IMR-90 (cell line): ENCODE results near the gene TMEM269. TPM values are rescaled to one million over a fixed set of nuclear protein-coding genes. Genes with fewer than 3 reads are reported as not detected.

Source experiments
- ATAC-seq: fragments of 200-7000 bp; cut with Tn5 transposase; 2 replicates; pipeline ENCODE4 v1.9.1; 2020; ENCODE audit warnings: low read depth, mild to moderate bottlenecking, moderate library complexity
- BruUV-seq: library from RNA; stranded (reverse); fragments of 400-500 nt; replicated peaks from 2 replicates; lab custom pipeline; 2021; lab: Mats Ljungman, UMichigan
- CTCF ChIA-PET: fragments of 300-600 bp; formaldehyde crosslinking; extraction: SDS; loops from one replicate; lab custom pipeline; 2021; ENCODE audit warnings: antibody characterized with exemption; lab: Yijun Ruan, JAX
- POLR2A ChIA-PET: fragments of 300-600 bp; sonication (Branson Sonifier 250); formaldehyde crosslinking; loops from one replicate; lab custom pipeline; 2022; ENCODE audit warnings: antibody characterized with exemption; ENCODE audit not compliant: unreplicated experiment; lab: Charles Lee
- DNase-seq: peaks from one replicate; pipeline ENCODE4 v3.0.0; 2013
- H2AFZ ChIP-seq: replicated peaks from 2 replicates; pipeline ENCODE3; 2013; ENCODE audit warnings: low read length, mild to moderate bottlenecking; ENCODE audit not compliant: poor library complexity
- H2AK5ac ChIP-seq: 2 replicates; pipeline ENCODE4 v1.6.1; 2013; ENCODE audit warnings: low read depth, low read length, inconsistent platforms
- H2AK9ac ChIP-seq: replicated peaks from 2 replicates; pipeline ENCODE3; 2013; ENCODE audit warnings: mild to moderate bottlenecking, low read depth, low read length, moderate library complexity; ENCODE audit not compliant: poor library complexity
- H2BK120ac ChIP-seq: 2 replicates; pipeline ENCODE4 v1.6.1; 2013; ENCODE audit warnings: low read depth, low read length, inconsistent platforms
- H2BK15ac ChIP-seq: 3 replicates; pipeline ENCODE4 v1.6.1; 2013; ENCODE audit warnings: low read depth, low read length, inconsistent platforms
- H2BK20ac ChIP-seq: 2 replicates; pipeline ENCODE4 v1.6.1; 2013; ENCODE audit warnings: low read depth, mild to moderate bottlenecking, inconsistent platforms, low read length, moderate library complexity
- H2BK5ac ChIP-seq: 2 replicates; pipeline ENCODE4 v1.6.1; 2013; ENCODE audit warnings: mild to moderate bottlenecking, low read depth, low read length, inconsistent platforms; ENCODE audit not compliant: poor library complexity, severe bottlenecking
- H3K14ac ChIP-seq: replicated peaks from 2 replicates; pipeline ENCODE4 v1.6.1; 2013; ENCODE audit warnings: low read depth, low read length, inconsistent platforms
- H3K18ac ChIP-seq: 2 replicates; pipeline ENCODE4 v1.6.1; 2013; ENCODE audit warnings: low read depth, low read length, control low read depth
- H3K23ac ChIP-seq: 2 replicates; pipeline ENCODE4 v1.6.1; 2013; ENCODE audit warnings: low read depth, low read length, inconsistent platforms
- H3K27ac ChIP-seq: 2 replicates; pipeline ENCODE4 v1.5.1; 2013; ENCODE audit warnings: mild to moderate bottlenecking, control low read depth, low read length; ENCODE audit not compliant: insufficient read depth
- H3K27me3 ChIP-seq: 2 replicates; pipeline ENCODE4 v1.6.1; 2013; ENCODE audit warnings: low read length; ENCODE audit not compliant: control insufficient read depth, insufficient read depth
- H3K36me3 ChIP-seq: 2 replicates; pipeline ENCODE4 v1.6.1; 2013; ENCODE audit warnings: low read length, mixed read lengths; ENCODE audit not compliant: control insufficient read depth, insufficient read depth
- H3K4ac ChIP-seq: 2 replicates; pipeline ENCODE4 v1.6.1; 2013; ENCODE audit warnings: low read depth, low read length, inconsistent platforms
- H3K4me1 ChIP-seq: 2 replicates; pipeline ENCODE4 v1.6.1; 2013; ENCODE audit warnings: low read length, mixed read lengths; ENCODE audit not compliant: control insufficient read depth, insufficient read depth
- H3K4me2 ChIP-seq: 2 replicates; pipeline ENCODE4 v1.6.1; 2013; ENCODE audit warnings: low read depth, mild to moderate bottlenecking, control low read depth, low read length, moderate library complexity
- H3K4me3 ChIP-seq: 2 replicates; pipeline ENCODE4 v1.5.1; 2013; ENCODE audit warnings: low read depth, mild to moderate bottlenecking, control low read depth, low read length, moderate library complexity; ENCODE audit not compliant: insufficient read depth
- H3K56ac ChIP-seq: 2 replicates; pipeline ENCODE4 v1.6.1; 2013; ENCODE audit warnings: low read length, inconsistent platforms; ENCODE audit not compliant: insufficient read depth; ENCODE audit errors: extremely low read depth
- H3K79me1 ChIP-seq, 2 experiments: 2 replicates each; pipeline ENCODE4 v1.6.1; 2013; ENCODE audit warnings: low read length in 2 of 2, inconsistent platforms in 1 of 2, low read depth in 1 of 2
- H3K9ac ChIP-seq: 2 replicates; pipeline ENCODE4 v1.6.1; 2013; ENCODE audit warnings: low read depth, low read length, control low read depth
- H3K9me1 ChIP-seq: 2 replicates; pipeline ENCODE4 v1.6.1; 2013; ENCODE audit warnings: low read length, inconsistent platforms; ENCODE audit not compliant: insufficient read depth
- H3K9me3 ChIP-seq: 2 replicates; pipeline ENCODE4 v1.6.1; 2013; ENCODE audit warnings: low read length; ENCODE audit not compliant: control insufficient read depth, insufficient read depth
- H4K20me1 ChIP-seq: 2 replicates; pipeline ENCODE4 v1.6.1; 2013; ENCODE audit warnings: low read length, inconsistent platforms; ENCODE audit not compliant: insufficient read depth
- H4K5ac ChIP-seq: 2 replicates; pipeline ENCODE4 v1.6.1; 2013; ENCODE audit warnings: mild to moderate bottlenecking, low read depth, low read length, control low read depth
- H4K8ac ChIP-seq, 2 experiments: 2 replicates each; pipeline ENCODE4 v1.6.1; 2013; ENCODE audit warnings: low read depth in 2 of 2, low read length in 2 of 2, control low read depth in 1 of 2, inconsistent platforms in 1 of 2
- H4K91ac ChIP-seq: 2 replicates; pipeline ENCODE4 v1.6.1; 2013; ENCODE audit warnings: low read depth, low read length, inconsistent platforms; ENCODE audit not compliant: insufficient read depth
- FOS ChIP-seq: fragments of 150-350 bp; IDR thresholded peaks from 2 replicates; pipeline ENCODE4 v1.6.1; 2016; ENCODE audit warnings: low read depth, low read length
- RCOR1 ChIP-seq: IDR thresholded peaks from 2 replicates; pipeline ENCODE4 v1.6.1; 2012; ENCODE audit warnings: mild to moderate bottlenecking, low read length, improper control_type of control experiment; ENCODE audit not compliant: insufficient replicate concordance
- SMC3 ChIP-seq: fragments of 150-350 bp; IDR thresholded peaks from 2 replicates; pipeline ENCODE4 v1.6.1; 2016; ENCODE audit warnings: low read depth, mild to moderate bottlenecking, antibody characterized with exemption, low read length, moderate library complexity
- WGBS, 2 experiments: methylation state at CpG; one replicate each; pipeline versions ENCODE4 v1.1.5 to v1.1.7; 2013; ENCODE audit warnings: missing lambda C conversion rate in 2 of 2; ENCODE audit not compliant: insufficient read length in 1 of 2; ENCODE audit errors: extremely low coverage in 2 of 2; 5-methylcytosine and 5-hydroxymethylcytosine counted together
- dilution Hi-C: fragments of 300-500 bp; cut with HindIII; formaldehyde crosslinking; loops from one replicate; pipeline ENCODE4 v1.14.3; 2018; ENCODE audit warnings: low sequenced_read_pairs; ENCODE audit not compliant: unreplicated experiment
- in situ Hi-C: fragments of 300-500 bp; cut with MboI; formaldehyde crosslinking; loops from 3 replicates; pipeline ENCODE4 v1.14.3; 2019; ENCODE audit warnings: low sequenced_read_pairs, inconsistent platforms, mixed read lengths
- intact Hi-C: fragments of 100-400 bp; cut with micrococcal nuclease; formaldehyde crosslinking; loops from 2 replicates; pipeline ENCODE4 v1.10.0; 2022
- polyA plus RNA-seq, 3 experiments: library from polyadenylated mRNA; depleted of rRNA; stranded (reverse); fragments of >200 nt; gene quantifications; 2 replicates each; pipeline ENCODE4 v1.2.3, GENCODE V29; 2012; ENCODE audit warnings: low replicate concordance in 1 of 3
- total RNA-seq: library from RNA; depleted of rRNA; stranded (reverse); fragments of >200 nt; gene quantifications from 2 replicates; pipeline ENCODE4 v1.2.3, GENCODE V29; 2012

TMEM269 gene
- total and polyA plus RNA-seq, 2 of the 4 experiments (the other 2 are of a cell fraction) = not detected

- Histone ChIP-seq H3K4ac (no peak overlapping the region), H3K27me3 (no peaks in the 10 kb centered on the region; the same call in 1 of the 2 replicates), H2BK120ac (no peak overlapping the region), H3K9ac (no peak overlapping the region), H3K9me1 (peaks cover 5% of the 10 kb centered on the region; the same call in 1 of the 2 replicates), H3K56ac (no peak overlapping the region), H4K20me1 (peaks cover 18% of the 10 kb centered on the region), H2AFZ (no peak overlapping the region), H2AK5ac (no peak overlapping the region), H4K5ac (no peak overlapping the region), H3K79me1 (peaks cover 0 to 5% of the 10 kb centered on the region in 2 experiments; a peak in 1 of 4 replicates), H2BK15ac (no peak overlapping the region), H4K8ac (no peak overlapping the region), H4K91ac (no peak overlapping the region), H3K14ac (no peak overlapping the region), H3K18ac (no peak overlapping the region), H2BK5ac (no peak overlapping the region), H3K9me3 (no peaks in the 10 kb centered on the region), H2AK9ac (no peak overlapping the region), H3K4me3 (no peak overlapping the region), H3K23ac (no peak overlapping the region), H2BK20ac (no peak overlapping the region), H3K36me3 (peaks cover 22% of the 10 kb centered on the region), H3K4me1 (no peaks in the 10 kb centered on the region), H3K4me2 (no peak overlapping the region), H3K27ac (no peak overlapping the region)
- BruUV-seq = no TSS peak
- in situ Hi-C loops = no loop called here
- intact Hi-C loops = no loop called here
- CTCF ChIA-PET = interaction anchor here (1.5 kb wide), 1 partner anchor 164 kb away, joined by 4 read pairs; no protein-coding TSS in a partner anchor
- POLR2A ChIA-PET = no interaction called here
- ATAC-seq (no peak), DNase-seq (no peak)
- TF ChIP-seq RCOR1 (no peak), SMC3 (no peak), FOS (no peak)
- 100% methylated on average over 1 of the region's 9 CpGs; no CpG with 5 or more reads in 1 of the 2 experiments for WGBS, 2 experiments
- dilution Hi-C loops = no loop called here
These were observed 42.0 kb upstream of the TMEM269 start for GRCh38 chr1:42742617-42743316.
